ENCODE measurements around the gene NUDT22. TPM values are rescaled to one million over a fixed set of nuclear protein-coding genes. Genes with fewer than 3 reads are reported as not detected.

NUDT22 gene
- total and polyA plus RNA-seq, 2 donors (not counting 1 experiment from before 2014, with no cell fraction given), result 104 to 139 TPM

DNA sequence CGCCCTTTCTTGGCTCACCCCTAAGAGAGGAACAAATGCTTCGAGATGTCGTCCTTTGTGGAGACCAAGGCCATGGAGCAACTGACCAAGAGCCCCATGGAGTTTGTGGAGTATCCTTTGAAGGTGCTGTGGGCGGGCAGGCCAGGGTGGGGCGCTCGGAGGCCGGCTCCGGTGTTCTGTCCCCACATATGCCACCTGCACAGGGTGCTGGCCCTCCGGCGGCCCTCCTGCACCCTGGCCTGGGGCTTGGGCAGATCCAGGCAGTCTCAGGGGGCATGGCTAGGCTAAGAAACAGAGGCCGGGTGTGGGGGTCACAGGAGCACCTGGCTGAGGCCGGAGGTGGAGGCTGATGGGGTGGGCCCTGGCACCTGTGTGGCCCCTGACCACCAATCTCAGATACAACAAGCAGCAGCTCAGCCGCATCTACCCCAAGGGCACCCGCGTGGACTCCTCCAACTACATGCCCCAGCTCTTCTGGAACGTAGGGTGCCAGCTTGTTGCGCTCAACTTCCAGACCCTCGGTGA, 35.5 kb downstream of the NUDT22 start:
- H3K4me3 ChIP-seq (ENCODE audit: control extremely low read depth in 1 of 5, extremely low read depth in 1 of 5, insufficient read depth in 1 of 5, low read depth in 2 of 5, low read length in 4 of 5), result no peak overlapping the region
- intact Hi-C loops (cut with micrococcal nuclease), result no loop called here
- H3K4me1 ChIP-seq (ENCODE audit: control insufficient read depth in 2 of 2, insufficient read depth in 2 of 2, low read length in 2 of 2), result no peaks in the 10 kb centered on the region
- ATAC-seq (ENCODE audit: low read depth), result no peak
- no peaks in the 10 kb centered on the region for H3K79me2 ChIP-seq (ENCODE audit: control insufficient read depth, insufficient read depth, low read length)
- no peaks in the 10 kb centered on the region for H3K27me3 Mint-ChIP-seq
- no peak overlapping the region for H3K27ac ChIP-seq (ENCODE audit: low read length in 2 of 2)
- no peak for DNase-seq
- POLR2A ChIA-PET, result interaction anchor here (0.6 kb wide), 1 partner anchor 31 kb away, joined by 7 read pairs; no protein-coding TSS in a partner anchor
- WGBS (ENCODE audit: insufficient coverage), result 99% methylated on average over 18 of the region's 18 CpGs
- no peak for TF ChIP-seq EZH2 (IDR thresholded peaks at IDR 0.05; ENCODE audit: borderline replicate concordance, insufficient read depth, low read depth, low read length, poor library complexity, severe bottlenecking)
- TF ChIP-seq, protein P1, sequence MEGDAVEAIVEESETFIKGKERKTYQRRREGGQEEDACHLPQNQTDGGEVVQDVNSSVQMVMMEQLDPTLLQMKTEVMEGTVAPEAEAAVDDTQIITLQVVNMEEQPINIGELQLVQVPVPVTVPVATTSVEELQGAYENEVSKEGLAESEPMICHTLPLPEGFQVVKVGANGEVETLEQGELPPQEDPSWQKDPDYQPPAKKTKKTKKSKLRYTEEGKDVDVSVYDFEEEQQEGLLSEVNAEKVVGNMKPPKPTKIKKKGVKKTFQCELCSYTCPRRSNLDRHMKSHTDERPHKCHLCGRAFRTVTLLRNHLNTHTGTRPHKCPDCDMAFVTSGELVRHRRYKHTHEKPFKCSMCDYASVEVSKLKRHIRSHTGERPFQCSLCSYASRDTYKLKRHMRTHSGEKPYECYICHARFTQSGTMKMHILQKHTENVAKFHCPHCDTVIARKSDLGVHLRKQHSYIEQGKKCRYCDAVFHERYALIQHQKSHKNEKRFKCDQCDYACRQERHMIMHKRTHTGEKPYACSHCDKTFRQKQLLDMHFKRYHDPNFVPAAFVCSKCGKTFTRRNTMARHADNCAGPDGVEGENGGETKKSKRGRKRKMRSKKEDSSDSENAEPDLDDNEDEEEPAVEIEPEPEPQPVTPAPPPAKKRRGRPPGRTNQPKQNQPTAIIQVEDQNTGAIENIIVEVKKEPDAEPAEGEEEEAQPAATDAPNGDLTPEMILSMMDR (IDR thresholded peaks at IDR 0.05), result no peak
- H3K9me3 Mint-ChIP-seq (ENCODE audit: insufficient read depth), result no peaks in the 10 kb centered on the region
- H3K9me3 ChIP-seq (ENCODE audit: control extremely low read depth in 1 of 3, control insufficient read depth in 2 of 3, insufficient read depth in 1 of 3, low read length in 2 of 3), result no peaks in the 10 kb centered on the region
- H3K27me3 ChIP-seq (replicated peaks in 1 of 4; ENCODE audit: control extremely low read depth in 1 of 4, control insufficient read depth in 3 of 4, insufficient read depth in 4 of 4, low read length in 3 of 4), result no peaks in the 10 kb centered on the region
- no peak overlapping the region for H3K27ac Mint-ChIP-seq
- no peak overlapping the region for H3K4me2 ChIP-seq (replicated peaks; ENCODE audit: low read depth, low read length, poor library complexity, severe bottlenecking)
- H3K4me1 Mint-ChIP-seq, result no peaks in the 10 kb centered on the region
- no peaks in the 10 kb centered on the region for H4K20me1 ChIP-seq (ENCODE audit: control insufficient read depth, insufficient read depth, low read length, poor library complexity, severe bottlenecking)
- H2AFZ ChIP-seq (ENCODE audit: insufficient read depth, low read depth, low read length, poor library complexity, severe bottlenecking), result no peak overlapping the region
- CTCF ChIA-PET, result interaction anchor here (1.1 kb wide), 1 partner anchor 57 kb away, joined by 4 read pairs; no protein-coding TSS in a partner anchor
- no peak overlapping the region for H3K9ac ChIP-seq (ENCODE audit: low read length)
- H3K4me3 Mint-ChIP-seq, result no peak overlapping the region
- no peaks in the 10 kb centered on the region for H3K36me3 ChIP-seq (replicated peaks in 1 of 2; ENCODE audit: control extremely low read depth in 1 of 2, control insufficient read depth in 1 of 2, extremely low read depth in 1 of 2, insufficient read depth in 2 of 2, low read length in 1 of 2)

DNA sequence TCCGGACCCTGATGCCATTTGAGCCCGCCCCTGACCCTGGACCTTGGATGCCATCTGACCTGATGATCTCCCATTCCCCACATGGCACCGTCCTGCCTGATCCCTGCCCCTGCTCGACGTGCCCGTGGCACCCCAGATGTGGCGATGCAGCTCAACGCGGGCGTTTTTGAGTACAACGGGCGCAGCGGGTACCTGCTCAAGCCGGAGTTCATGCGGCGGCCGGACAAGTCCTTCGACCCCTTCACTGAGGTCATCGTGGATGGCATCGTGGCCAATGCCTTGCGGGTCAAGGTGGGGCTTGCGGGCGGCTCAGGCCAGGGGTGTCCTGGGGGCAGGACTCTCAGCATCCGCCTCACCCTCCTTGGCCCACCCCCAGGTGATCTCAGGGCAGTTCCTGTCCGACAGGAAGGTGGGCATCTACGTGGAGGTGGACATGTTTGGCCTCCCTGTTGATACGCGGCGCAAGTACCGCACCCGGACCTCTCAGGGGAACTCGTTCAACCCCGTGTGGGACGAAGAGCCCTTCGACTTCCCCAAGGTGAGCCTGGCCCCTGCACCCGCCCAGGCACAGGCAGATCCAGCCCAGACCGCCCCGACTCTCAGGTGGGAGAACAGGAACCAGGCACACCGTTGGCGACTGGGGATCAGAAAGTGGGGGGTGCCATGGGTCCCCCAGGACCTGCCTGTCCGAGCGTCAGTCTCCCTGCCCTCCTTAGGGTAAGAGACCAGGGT, 36.4 kb downstream of the NUDT22 start:
- no peaks in the 10 kb centered on the region for H3K9me3 ChIP-seq (ENCODE audit: control extremely low read depth in 1 of 3, control insufficient read depth in 2 of 3, insufficient read depth in 1 of 3, low read length in 2 of 3)
- Mint-ChIP-seq H3K27ac (no peak overlapping the region), H3K9me3 (ENCODE audit: insufficient read depth) (no peaks in the 10 kb centered on the region), H3K4me1 (no peaks in the 10 kb centered on the region), H3K27me3 (no peaks in the 10 kb centered on the region), H3K4me3 (no peak overlapping the region)
- no peak overlapping the region for H3K9ac ChIP-seq (ENCODE audit: low read length)
- H3K4me1 ChIP-seq (ENCODE audit: control insufficient read depth in 2 of 2, insufficient read depth in 2 of 2, low read length in 2 of 2), result no peaks in the 10 kb centered on the region
- H3K4me2 ChIP-seq (replicated peaks; ENCODE audit: low read depth, low read length, poor library complexity, severe bottlenecking), result no peak overlapping the region
- ChIA-PET POLR2A (no interaction called here), CTCF (interaction anchor here (1.1 kb wide), 1 partner anchor 58 kb away, joined by 4 read pairs; no protein-coding TSS in a partner anchor)
- H3K79me2 ChIP-seq (ENCODE audit: control insufficient read depth, insufficient read depth, low read length), result no peaks in the 10 kb centered on the region
- no peak for ATAC-seq (ENCODE audit: low read depth)
- H3K4me3 ChIP-seq (ENCODE audit: control extremely low read depth in 1 of 5, extremely low read depth in 1 of 5, insufficient read depth in 1 of 5, low read depth in 2 of 5, low read length in 4 of 5), result no peak overlapping the region
- no peaks in the 10 kb centered on the region for H3K27me3 ChIP-seq (replicated peaks in 1 of 4; ENCODE audit: control extremely low read depth in 1 of 4, control insufficient read depth in 3 of 4, insufficient read depth in 4 of 4, low read length in 3 of 4)
- no peak overlapping the region for H3K27ac ChIP-seq (ENCODE audit: low read length in 2 of 2)
- TF ChIP-seq, protein P1 (IDR thresholded peaks at IDR 0.05), result no peak
- no peak for TF ChIP-seq EZH2 (IDR thresholded peaks at IDR 0.05; ENCODE audit: borderline replicate concordance, insufficient read depth, low read depth, low read length, poor library complexity, severe bottlenecking)
- H2AFZ ChIP-seq (ENCODE audit: insufficient read depth, low read depth, low read length, poor library complexity, severe bottlenecking), result no peak overlapping the region
- 96% methylated on average over 42 of the region's 42 CpGs for WGBS (ENCODE audit: insufficient coverage)
- no peak for DNase-seq
- intact Hi-C loops (cut with micrococcal nuclease), result no loop called here
- H4K20me1 ChIP-seq (ENCODE audit: control insufficient read depth, insufficient read depth, low read length, poor library complexity, severe bottlenecking), result no peaks in the 10 kb centered on the region
- no peaks in the 10 kb centered on the region for H3K36me3 ChIP-seq (replicated peaks in 1 of 2; ENCODE audit: control extremely low read depth in 1 of 2, control insufficient read depth in 1 of 2, extremely low read depth in 1 of 2, insufficient read depth in 2 of 2, low read length in 1 of 2)
